Panc1 (cell line): Measurements from ENCODE around the gene DNAJA2. TPM values are rescaled to one million over a fixed set of nuclear protein-coding genes. Genes with fewer than 3 reads are reported as not detected.

Source experiments
- ATAC-seq: fragments of 200-7000 bp; cut with Tn5 transposase; 2 replicates; pipeline ENCODE4 v1.9.1; 2020; ENCODE audit warnings: mild to moderate bottlenecking, moderate library complexity
- BruUV-seq: library from RNA; stranded (reverse); fragments of 400-500 nt; replicated peaks from 2 replicates; lab custom pipeline; 2021; lab: Mats Ljungman, UMichigan
- CTCF ChIA-PET: fragments of 300-600 bp; sonication (Branson Sonifier 250); formaldehyde crosslinking; loops from one replicate; lab custom pipeline; 2022; ENCODE audit warnings: antibody characterized with exemption; lab: Charles Lee
- POLR2A ChIA-PET: fragments of 300-600 bp; sonication (Branson Sonifier 250); formaldehyde crosslinking; loops from one replicate; lab custom pipeline; 2022; ENCODE audit warnings: antibody characterized with exemption; lab: Charles Lee
- DNase-seq: peaks from one replicate; pipeline ENCODE4 v3.0.0-alpha.2; 2010; ENCODE audit warnings: low read depth, low spot score
- H3K27ac ChIP-seq: 2 replicates; pipeline ENCODE4 v1.5.1; 2011; ENCODE audit warnings: mild to moderate bottlenecking, low read length, inconsistent platforms
- H3K27me3 ChIP-seq: fragments of 200-500 bp; sonication (Bioruptor generic); 2 replicates; pipeline ENCODE4 v1.6.0; 2014; ENCODE audit warnings: low read length, inconsistent platforms; ENCODE audit not compliant: control insufficient read depth, insufficient read depth
- H3K36me3 ChIP-seq: fragments of 200-500 bp; sonication (Bioruptor generic); 2 replicates; pipeline ENCODE4 v1.5.1; 2014; ENCODE audit warnings: inconsistent platforms, mild to moderate bottlenecking, low read length, moderate library complexity; ENCODE audit not compliant: control insufficient read depth, insufficient read depth
- H3K4me1 ChIP-seq: 2 replicates; pipeline ENCODE4 v1.5.1; 2011; ENCODE audit warnings: inconsistent platforms, mild to moderate bottlenecking, low read length, moderate library complexity; ENCODE audit not compliant: control insufficient read depth, insufficient read depth
- H3K4me3 ChIP-seq, 2 experiments: 2 replicates each; pipeline ENCODE4 v1.5.1; 2011 to 2012; ENCODE audit warnings: low read depth in 2 of 2, low read length in 2 of 2, mild to moderate bottlenecking in 2 of 2, inconsistent platforms in 1 of 2, moderate library complexity in 1 of 2
- H3K9me3 ChIP-seq: fragments of 200-500 bp; sonication (Bioruptor generic); 2 replicates; pipeline ENCODE4 v1.5.1; 2014; ENCODE audit warnings: low read depth, mild to moderate bottlenecking, inconsistent platforms, low read length, moderate library complexity; ENCODE audit not compliant: control insufficient read depth, insufficient read depth
- POLR2AphosphoS5 ChIP-seq: IDR thresholded peaks from 2 replicates; pipeline ENCODE4 v1.6.1; 2012; ENCODE audit warnings: mild to moderate bottlenecking, low read depth, low read length, moderate library complexity
- SIN3A ChIP-seq: IDR thresholded peaks from 2 replicates; pipeline ENCODE4 v1.6.1; 2012; ENCODE audit warnings: low read depth, mild to moderate bottlenecking, low read length, moderate library complexity, borderline replicate concordance; ENCODE audit not compliant: insufficient read depth
- TCF7L2 ChIP-seq: IDR thresholded peaks from 2 replicates; pipeline ENCODE4 v1.6.1; 2011; ENCODE audit warnings: mild to moderate bottlenecking, low read depth, low read length, inconsistent platforms
- in situ Hi-C: cut with HindIII; loops from 2 replicates; pipeline ENCODE4 v1.10.0; 2016; ENCODE audit warnings: low sequenced_read_pairs, low pct_unique_long_range_greater_than_20kb
- intact Hi-C: fragments of 100-400 bp; cut with micrococcal nuclease; formaldehyde crosslinking; loops from one replicate; pipeline ENCODE4 v1.10.0; 2022; ENCODE audit not compliant: unreplicated experiment
- total RNA-seq: library from RNA; stranded (reverse); gene quantifications from one replicate; pipeline ENCODE4 v1.2.1, GENCODE V29; 2021; ENCODE audit not compliant: unreplicated experiment
- TF ChIP-seq, protein P1 (sequence below), 2 experiments: IDR thresholded peaks; 2 replicates each; pipeline ENCODE4 v1.6.1; 2011 to 2012; ENCODE audit warnings: low read depth in 2 of 2, control low read depth in 1 of 2, low read length in 1 of 2, mild to moderate bottlenecking in 1 of 2, moderate library complexity in 1 of 2; ENCODE audit not compliant: insufficient read depth in 1 of 2
- TF ChIP-seq, protein P2 (sequence below): fragments of 450-650 bp; IDR thresholded peaks from 2 replicates; pipeline ENCODE4 v1.5.1; 2017; ENCODE audit warnings: mild to moderate bottlenecking

Gene DNAJA2
- total RNA-seq, 1 experiment from 2014 or later = 49.4 TPM

DNA sequence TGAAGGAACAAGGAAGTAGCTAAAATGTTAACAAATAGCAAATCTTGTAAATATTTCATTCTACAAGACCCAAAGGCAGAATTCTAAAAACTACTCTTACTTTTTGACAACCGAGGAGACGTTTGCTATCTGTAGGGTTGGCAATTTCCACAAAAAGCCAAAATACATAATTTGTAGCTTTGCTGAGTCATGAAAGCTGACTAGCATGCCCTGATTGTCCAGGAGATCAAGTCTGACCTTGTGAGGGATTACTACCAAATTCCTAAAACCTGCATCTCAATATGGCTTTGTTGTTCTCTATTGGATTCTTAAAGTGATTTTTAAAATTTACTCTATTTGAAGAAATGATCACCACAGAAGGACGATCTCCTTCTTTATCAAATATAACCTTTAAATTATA, 10.8 kb downstream of the DNAJA2 start:
- CTCF ChIA-PET = interaction anchor here (0.6 kb wide), 1 partner anchor 77 kb away, joined by 3 read pairs; no protein-coding TSS in a partner anchor

DNA sequence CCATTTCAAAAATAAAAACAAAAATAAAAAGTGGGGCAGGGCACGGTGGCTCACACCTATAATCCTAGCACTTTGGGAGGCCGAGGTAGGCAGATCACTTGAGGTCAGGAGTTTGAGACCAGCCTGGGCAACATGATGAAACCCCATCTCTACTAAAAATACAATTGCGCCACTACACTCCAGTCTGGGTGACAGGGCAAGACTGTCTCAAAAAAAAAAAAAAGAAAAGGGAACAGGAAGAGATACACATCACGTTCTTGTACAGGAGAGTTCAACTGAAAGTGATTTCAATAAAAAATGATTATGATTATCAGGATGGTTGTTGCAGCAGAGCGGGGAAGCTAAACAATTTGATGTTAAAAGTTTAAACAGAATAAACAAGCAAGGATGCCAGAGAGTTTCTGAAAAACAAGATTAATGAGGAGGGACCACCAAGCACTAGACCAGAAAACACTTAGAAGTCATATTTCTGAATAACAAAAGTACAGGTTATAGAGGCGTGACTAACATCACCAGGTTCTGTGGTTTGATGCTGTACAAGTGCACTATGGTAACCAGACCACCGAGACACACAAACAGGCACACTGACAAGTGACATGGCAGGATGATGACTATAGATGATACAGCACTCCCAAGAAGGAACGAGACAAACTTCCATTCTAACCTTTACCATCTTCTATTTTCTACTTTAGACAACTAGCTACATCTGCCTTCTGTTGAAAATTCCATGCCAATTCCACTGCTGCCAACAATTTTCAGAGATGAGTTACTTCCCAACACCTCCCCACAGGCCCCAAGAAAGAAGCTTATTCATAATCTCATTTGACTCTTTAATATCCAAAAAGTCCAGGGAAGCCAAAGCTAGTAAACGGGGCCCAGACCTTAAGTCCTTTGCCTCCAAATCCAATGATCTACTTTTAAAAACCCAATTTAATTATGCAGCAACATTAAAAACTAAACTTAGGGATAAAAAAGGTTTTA, 11.8 kb downstream of the DNAJA2 start:
- Histone ChIP-seq H3K4me3 (no peak overlapping the region), H3K4me1 (no peaks in the 10 kb centered on the region), H3K27me3 (no peaks in the 10 kb centered on the region), H3K36me3 (peaks cover 19% of the 10 kb centered on the region), H3K27ac (no peak overlapping the region), H3K9me3 (no peaks in the 10 kb centered on the region)
- TF ChIP-seq SIN3A (no peak), TCF7L2 (no peak), POLR2AphosphoS5 (no peak)
- TF ChIP-seq, protein P1, sequence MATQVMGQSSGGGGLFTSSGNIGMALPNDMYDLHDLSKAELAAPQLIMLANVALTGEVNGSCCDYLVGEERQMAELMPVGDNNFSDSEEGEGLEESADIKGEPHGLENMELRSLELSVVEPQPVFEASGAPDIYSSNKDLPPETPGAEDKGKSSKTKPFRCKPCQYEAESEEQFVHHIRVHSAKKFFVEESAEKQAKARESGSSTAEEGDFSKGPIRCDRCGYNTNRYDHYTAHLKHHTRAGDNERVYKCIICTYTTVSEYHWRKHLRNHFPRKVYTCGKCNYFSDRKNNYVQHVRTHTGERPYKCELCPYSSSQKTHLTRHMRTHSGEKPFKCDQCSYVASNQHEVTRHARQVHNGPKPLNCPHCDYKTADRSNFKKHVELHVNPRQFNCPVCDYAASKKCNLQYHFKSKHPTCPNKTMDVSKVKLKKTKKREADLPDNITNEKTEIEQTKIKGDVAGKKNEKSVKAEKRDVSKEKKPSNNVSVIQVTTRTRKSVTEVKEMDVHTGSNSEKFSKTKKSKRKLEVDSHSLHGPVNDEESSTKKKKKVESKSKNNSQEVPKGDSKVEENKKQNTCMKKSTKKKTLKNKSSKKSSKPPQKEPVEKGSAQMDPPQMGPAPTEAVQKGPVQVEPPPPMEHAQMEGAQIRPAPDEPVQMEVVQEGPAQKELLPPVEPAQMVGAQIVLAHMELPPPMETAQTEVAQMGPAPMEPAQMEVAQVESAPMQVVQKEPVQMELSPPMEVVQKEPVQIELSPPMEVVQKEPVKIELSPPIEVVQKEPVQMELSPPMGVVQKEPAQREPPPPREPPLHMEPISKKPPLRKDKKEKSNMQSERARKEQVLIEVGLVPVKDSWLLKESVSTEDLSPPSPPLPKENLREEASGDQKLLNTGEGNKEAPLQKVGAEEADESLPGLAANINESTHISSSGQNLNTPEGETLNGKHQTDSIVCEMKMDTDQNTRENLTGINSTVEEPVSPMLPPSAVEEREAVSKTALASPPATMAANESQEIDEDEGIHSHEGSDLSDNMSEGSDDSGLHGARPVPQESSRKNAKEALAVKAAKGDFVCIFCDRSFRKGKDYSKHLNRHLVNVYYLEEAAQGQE (IDR thresholded peaks at IDR 0.05; ENCODE audit: insufficient read depth in 1 of 2, low read depth in 2 of 2, low read length in 1 of 2) = no peak
- TF ChIP-seq, protein P2, sequence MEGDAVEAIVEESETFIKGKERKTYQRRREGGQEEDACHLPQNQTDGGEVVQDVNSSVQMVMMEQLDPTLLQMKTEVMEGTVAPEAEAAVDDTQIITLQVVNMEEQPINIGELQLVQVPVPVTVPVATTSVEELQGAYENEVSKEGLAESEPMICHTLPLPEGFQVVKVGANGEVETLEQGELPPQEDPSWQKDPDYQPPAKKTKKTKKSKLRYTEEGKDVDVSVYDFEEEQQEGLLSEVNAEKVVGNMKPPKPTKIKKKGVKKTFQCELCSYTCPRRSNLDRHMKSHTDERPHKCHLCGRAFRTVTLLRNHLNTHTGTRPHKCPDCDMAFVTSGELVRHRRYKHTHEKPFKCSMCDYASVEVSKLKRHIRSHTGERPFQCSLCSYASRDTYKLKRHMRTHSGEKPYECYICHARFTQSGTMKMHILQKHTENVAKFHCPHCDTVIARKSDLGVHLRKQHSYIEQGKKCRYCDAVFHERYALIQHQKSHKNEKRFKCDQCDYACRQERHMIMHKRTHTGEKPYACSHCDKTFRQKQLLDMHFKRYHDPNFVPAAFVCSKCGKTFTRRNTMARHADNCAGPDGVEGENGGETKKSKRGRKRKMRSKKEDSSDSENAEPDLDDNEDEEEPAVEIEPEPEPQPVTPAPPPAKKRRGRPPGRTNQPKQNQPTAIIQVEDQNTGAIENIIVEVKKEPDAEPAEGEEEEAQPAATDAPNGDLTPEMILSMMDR = no peak
- ChIA-PET POLR2A (no interaction called here), CTCF (interaction anchor here (0.6 kb wide), 1 partner anchor 1286 kb away, joined by 3 read pairs; the partner anchor contains the start of gene ABCC11)
- intact Hi-C loops = no loop called here
- DNase-seq (no peak), ATAC-seq (no peak)
- BruUV-seq = no TSS peak
- in situ Hi-C loops = no loop called here

More for the DNA sequence above, 10.8 kb downstream of the DNAJA2 start:
- H3K27ac ChIP-seq = no peak overlapping the region
- no peaks in the 10 kb centered on the region for H3K27me3 ChIP-seq
- H3K36me3 ChIP-seq = peaks cover 20% of the 10 kb centered on the region
- H3K4me3 ChIP-seq = no peak overlapping the region
- ATAC-seq (no peak), DNase-seq (no peak)
- no peaks in the 10 kb centered on the region for H3K4me1 ChIP-seq
- intact Hi-C loops (no loop called here), in situ Hi-C loops (no loop called here)
- no peaks in the 10 kb centered on the region for H3K9me3 ChIP-seq
- BruUV-seq = no TSS peak
- POLR2A ChIA-PET = no interaction called here
- TF ChIP-seq, protein P1 (IDR thresholded peaks at IDR 0.05; ENCODE audit: insufficient read depth in 1 of 2, low read depth in 2 of 2, low read length in 1 of 2) = no peak
- TF ChIP-seq POLR2AphosphoS5 (no peak), SIN3A (no peak), TCF7L2 (no peak)
- TF ChIP-seq, protein P2 = no peak
